NCI-H2029 treated with DMSO at 0.1 percent for 48 hours (cell line): ENCODE results near the gene MAB21L3.
"Not testable (repeated sequence)": the region's sequence is repeated elsewhere in the genome, so short reads cannot be mapped to it uniquely, and the experiment has no call there.

Experiments
- DNase-seq: peaks from one replicate; lab custom pipeline; 2025; lab: John Stamatoyannopoulos, UW

The MAB21L3 gene

GRCh38 chr1:116138277-116138792 is 27.1 kb downstream of the MAB21L3 start:
- no peak for DNase-seq

- DNase-seq: no peak
These were observed 28.5 kb downstream of the MAB21L3 start for GRCh38 chr1:116139592-116140134.

- DNase-seq: no peak
These were observed 33.0 kb downstream of the MAB21L3 start for GRCh38 chr1:116144151-116144550.

GRCh38 chr1:116146447-116147113 is 35.4 kb downstream of the MAB21L3 start:
- not testable (repeated sequence) for DNase-seq

- no peak for DNase-seq
These were observed 35.9 kb downstream of the MAB21L3 start for GRCh38 chr1:116147114-116147510.

GRCh38 chr1:116147972-116148371 is 36.8 kb downstream of the MAB21L3 start:
- DNase-seq: no peak

GRCh38 chr1:116148967-116149366 is 37.8 kb downstream of the MAB21L3 start:
- no peak for DNase-seq

- DNase-seq: no peak
These were observed 39.2 kb downstream of the MAB21L3 start for GRCh38 chr1:116150368-116150767.

GRCh38 chr1:116151739-116152576 is 40.8 kb downstream of the MAB21L3 start:
- DNase-seq: peak; percentile 13

GRCh38 chr1:116152577-116152943 is 41.4 kb downstream of the MAB21L3 start:
- no peak for DNase-seq

GRCh38 chr1:116152950-116153691 is 41.9 kb downstream of the MAB21L3 start:
- no peak for DNase-seq

- no peak for DNase-seq
These were observed 42.5 kb downstream of the MAB21L3 start for GRCh38 chr1:116153692-116154031.

GRCh38 chr1:116154536-116154935 is 43.3 kb downstream of the MAB21L3 start:
- no peak for DNase-seq

- no peak for DNase-seq
These were observed 45.9 kb downstream of the MAB21L3 start for GRCh38 chr1:116157096-116157495.

GRCh38 chr1:116159177-116159576 is 48.0 kb downstream of the MAB21L3 start:
- DNase-seq: no peak

GRCh38 chr1:116159611-116160010 is 48.4 kb downstream of the MAB21L3 start:
- DNase-seq: no peak

- no peak for DNase-seq
These were observed 50.2 kb downstream of the MAB21L3 start for GRCh38 chr1:116161390-116161789.

GRCh38 chr1:116161877-116162390 is 50.7 kb downstream of the MAB21L3 start:
- no peak for DNase-seq

GRCh38 chr1:116163533-116163932 is 52.3 kb downstream of the MAB21L3 start:
- no peak for DNase-seq

- no peak for DNase-seq
These were observed 53.0 kb downstream of the MAB21L3 start for GRCh38 chr1:116164150-116164549.

- DNase-seq: no peak
These were observed 53.6 kb downstream of the MAB21L3 start for GRCh38 chr1:116164604-116165368.
